NCI-H446 treated with DMSO at 0.1 percent for 48 hours (cell line): Measurements from ENCODE around the gene HBD.

Experiments
- DNase-seq: peaks from one replicate; lab custom pipeline; 2025; lab: John Stamatoyannopoulos, UW

Gene HBD

GRCh38 chr11:5232176-5232575 lies 2.1 kb downstream of the HBD start:
- DNase-seq, result no peak

- no peak for DNase-seq
Measured at GRCh38 chr11:5231111-5231510, 3.2 kb downstream of the HBD start.

GRCh38 chr11:5230266-5230665 lies 4.0 kb downstream of the HBD start:
- no peak for DNase-seq

GRCh38 chr11:5229796-5230195 lies 4.5 kb downstream of the HBD start:
- no peak for DNase-seq

- no peak for DNase-seq
Measured at GRCh38 chr11:5229356-5229755, 4.9 kb downstream of the HBD start.

- no peak for DNase-seq
Measured at GRCh38 chr11:5228124-5228523, 6.2 kb downstream of the HBD start.

GRCh38 chr11:5227681-5228080 lies 6.6 kb downstream of the HBD start:
- DNase-seq, result no peak

GRCh38 chr11:5226732-5227310 lies 7.5 kb downstream of the HBD start, which contains the start of gene HBB:
HBB (minus strand) TSS chr11:5227071; CDS start chr11:5227021, 50 bp downstream.
- peak; percentile 66 for DNase-seq

- no peak for DNase-seq
Measured at GRCh38 chr11:5225480-5225871, 8.8 kb downstream of the HBD start.

- no peak for DNase-seq
Measured at GRCh38 chr11:5224538-5225479, 9.5 kb downstream of the HBD start.

GRCh38 chr11:5223686-5224085 lies 10.6 kb downstream of the HBD start:
- DNase-seq, result no peak

GRCh38 chr11:5223146-5223545 lies 11.1 kb downstream of the HBD start:
- no peak for DNase-seq

GRCh38 chr11:5210376-5210885 lies 23.9 kb downstream of the HBD start:
- DNase-seq, result no peak

GRCh38 chr11:5204787-5205186 lies 29.5 kb downstream of the HBD start:
- no peak for DNase-seq

GRCh38 chr11:5203366-5203765 lies 30.9 kb downstream of the HBD start:
- DNase-seq, result no peak

GRCh38 chr11:5200582-5200981 lies 33.7 kb downstream of the HBD start, which contains the start of gene OR51V1:
OR51V1 (minus strand) TSS chr11:5200682; CDS start chr11:5200682, 0 bp downstream.
- DNase-seq, result no peak

- no peak for DNase-seq
Measured at GRCh38 chr11:5198285-5198684, 36.0 kb downstream of the HBD start.

- DNase-seq, result no peak
Measured at GRCh38 chr11:5197536-5197935, 36.7 kb downstream of the HBD start.

GRCh38 chr11:5196731-5197130 lies 37.6 kb downstream of the HBD start:
- no peak for DNase-seq

- no peak for DNase-seq
Measured at GRCh38 chr11:5196067-5196466, 38.2 kb downstream of the HBD start.

- no peak for DNase-seq
Measured at GRCh38 chr11:5192738-5193137, 41.5 kb downstream of the HBD start.

- DNase-seq, result no peak
Measured at GRCh38 chr11:5188201-5188600, 46.1 kb downstream of the HBD start.
